Endodermal cell (in vitro differentiated cells): ENCODE data around the gene KIRREL3. TPM values are rescaled to one million over a fixed set of nuclear protein-coding genes. Genes with fewer than 3 reads are reported as not detected.

Experiments used
- DNase-seq: peaks from one replicate; pipeline ENCODE4 v3.0.0-alpha.2; 2017
- H3K27ac ChIP-seq: 2 replicates; pipeline ENCODE4 v1.5.1; 2013; ENCODE audit warnings: mild to moderate bottlenecking, low read depth, low read length, moderate library complexity
- H3K27me3 ChIP-seq: 2 replicates; pipeline ENCODE4 v1.6.1; 2013; ENCODE audit warnings: mild to moderate bottlenecking, low read length, moderate library complexity; ENCODE audit not compliant: insufficient read depth, control insufficient read depth, poor library complexity, severe bottlenecking
- H3K36me3 ChIP-seq: 2 replicates; pipeline ENCODE4 v1.7.0; 2013; ENCODE audit warnings: mild to moderate bottlenecking, low read length, moderate library complexity; ENCODE audit not compliant: control insufficient read depth, insufficient read depth
- H3K4me1 ChIP-seq: one replicate; pipeline ENCODE4 v1.7.0; 2013; ENCODE audit warnings: low read length; ENCODE audit not compliant: control insufficient read depth, insufficient read depth
- H3K4me3 ChIP-seq: 2 replicates; pipeline ENCODE4 v1.5.1; 2013; ENCODE audit warnings: mild to moderate bottlenecking, low read length, moderate library complexity
- H3K9ac ChIP-seq: 2 replicates; pipeline ENCODE4 v1.6.1; 2013; ENCODE audit warnings: mild to moderate bottlenecking, low read length, moderate library complexity; ENCODE audit not compliant: poor library complexity, severe bottlenecking; ENCODE audit errors: extremely low read depth
- H3K9me3 ChIP-seq: 2 replicates; pipeline ENCODE4 v1.6.1; 2013; ENCODE audit warnings: mild to moderate bottlenecking, low read length, moderate library complexity; ENCODE audit not compliant: control insufficient read depth
- H3K27ac Mint-ChIP-seq: 2 replicates; pipeline ENCODE4 v1.8.0; 2020; ENCODE audit warnings: mixed read lengths
- H3K27me3 Mint-ChIP-seq: 2 replicates; pipeline ENCODE4 v1.8.0; 2021; ENCODE audit warnings: mild to moderate bottlenecking, mixed read lengths; ENCODE audit not compliant: insufficient read depth
- H3K36me3 Mint-ChIP-seq: 2 replicates; pipeline ENCODE4 v1.8.0; 2020; ENCODE audit warnings: low read depth, mixed read lengths
- H3K4me1 Mint-ChIP-seq: 2 replicates; pipeline ENCODE4 v1.8.0; 2020; ENCODE audit warnings: mixed read lengths
- H3K4me3 Mint-ChIP-seq: 2 replicates; pipeline ENCODE4 v1.8.0; 2020; ENCODE audit warnings: mild to moderate bottlenecking, moderate library complexity, mixed read lengths
- H3K9me3 Mint-ChIP-seq: 2 replicates; pipeline ENCODE4 v1.8.0; 2020; ENCODE audit warnings: mild to moderate bottlenecking, mixed read lengths
- WGBS, 2 experiments: methylation state at CpG; one replicate each; pipeline versions ENCODE4 v1.1.5 to v1.1.7; 2013; ENCODE audit warnings: missing lambda C conversion rate in 2 of 2, mixed read lengths in 1 of 2; ENCODE audit not compliant: insufficient coverage in 1 of 2, insufficient read length in 1 of 2; 5-methylcytosine and 5-hydroxymethylcytosine counted together
- total RNA-seq, 2 donors: library from RNA; stranded (reverse); fragmentation: NEBNext Ultra II Directional in 1 of 2; extraction: Animal tissue kit (Norgen Biotek cat#: 25700) in 1 of 2; gene quantifications; 2 replicates in 1 of 2; 3 replicates in 1 of 2; pipeline ENCODE4 v1.2.1, GENCODE V29; 2021
- TF ChIP-seq, protein P1 (sequence below): fragments of 200-600 bp; sonication (generic); conservative IDR thresholded peaks from 2 replicates; pipeline ENCODE4 v1.5.0; 2021; ENCODE audit warnings: antibody characterized with exemption, mild to moderate bottlenecking

KIRREL3 gene
- total RNA-seq, 2 donors from 2014 or later: 1.1 to 1.4 TPM

DNA sequence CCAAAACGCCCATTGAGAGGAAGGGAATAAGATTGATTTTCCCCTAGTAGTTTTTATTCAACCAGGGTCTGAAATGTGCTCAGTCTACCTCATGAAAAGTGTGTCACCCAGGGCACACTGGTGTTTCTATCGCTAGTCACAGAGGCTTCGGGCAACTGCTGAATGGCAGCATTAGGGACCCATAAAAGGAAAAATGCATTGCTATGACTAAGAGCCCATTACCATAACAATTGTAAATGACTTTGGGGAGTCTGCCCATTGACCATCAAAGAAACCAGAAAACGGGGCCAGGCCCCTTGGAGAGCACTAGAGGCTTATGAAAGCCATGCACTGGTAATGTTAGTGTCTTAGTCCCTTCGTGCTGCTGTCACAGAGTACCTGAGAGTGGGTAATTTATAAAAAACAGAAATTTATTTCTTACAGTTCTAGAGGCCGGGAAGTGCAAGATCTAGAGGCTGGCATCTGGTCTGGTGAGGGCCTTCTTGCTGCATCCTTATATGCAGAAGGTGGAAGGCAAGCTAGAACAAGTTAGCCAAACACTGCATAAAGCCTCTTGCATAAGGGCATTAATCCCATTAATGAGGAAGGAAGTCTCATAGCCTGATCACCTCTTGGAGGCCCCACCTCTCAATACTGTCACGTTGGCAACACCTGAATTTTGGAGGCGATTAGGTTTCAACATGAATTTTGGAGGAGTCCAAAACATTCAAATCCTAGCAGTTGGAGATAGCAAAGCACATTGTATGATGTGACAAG is 338.4 kb downstream of the KIRREL3 start:
- Histone ChIP-seq H3K4me3 (no peak overlapping the region), H3K9ac (no peak overlapping the region), H3K27ac (no peak overlapping the region), H3K4me1 (no peaks in the 10 kb centered on the region), H3K36me3 (no peaks in the 10 kb centered on the region), H3K27me3 (no peaks in the 10 kb centered on the region), H3K9me3 (no peaks in the 10 kb centered on the region)
- Mint-ChIP-seq H3K4me1 (peaks cover 2% of the 10 kb centered on the region), H3K4me3 (no peak overlapping the region), H3K9me3 (no peaks in the 10 kb centered on the region), H3K27ac (no peak overlapping the region), H3K27me3 (peaks cover 13% of the 10 kb centered on the region), H3K36me3 (no peaks in the 10 kb centered on the region)
- WGBS, 2 experiments: 64 to 74% methylated on average over 3 to 8 of the region's 8 CpGs
- DNase-seq: no peak
- TF ChIP-seq, protein P1, sequence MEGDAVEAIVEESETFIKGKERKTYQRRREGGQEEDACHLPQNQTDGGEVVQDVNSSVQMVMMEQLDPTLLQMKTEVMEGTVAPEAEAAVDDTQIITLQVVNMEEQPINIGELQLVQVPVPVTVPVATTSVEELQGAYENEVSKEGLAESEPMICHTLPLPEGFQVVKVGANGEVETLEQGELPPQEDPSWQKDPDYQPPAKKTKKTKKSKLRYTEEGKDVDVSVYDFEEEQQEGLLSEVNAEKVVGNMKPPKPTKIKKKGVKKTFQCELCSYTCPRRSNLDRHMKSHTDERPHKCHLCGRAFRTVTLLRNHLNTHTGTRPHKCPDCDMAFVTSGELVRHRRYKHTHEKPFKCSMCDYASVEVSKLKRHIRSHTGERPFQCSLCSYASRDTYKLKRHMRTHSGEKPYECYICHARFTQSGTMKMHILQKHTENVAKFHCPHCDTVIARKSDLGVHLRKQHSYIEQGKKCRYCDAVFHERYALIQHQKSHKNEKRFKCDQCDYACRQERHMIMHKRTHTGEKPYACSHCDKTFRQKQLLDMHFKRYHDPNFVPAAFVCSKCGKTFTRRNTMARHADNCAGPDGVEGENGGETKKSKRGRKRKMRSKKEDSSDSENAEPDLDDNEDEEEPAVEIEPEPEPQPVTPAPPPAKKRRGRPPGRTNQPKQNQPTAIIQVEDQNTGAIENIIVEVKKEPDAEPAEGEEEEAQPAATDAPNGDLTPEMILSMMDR: no peak

GRCh38 chr11:126660761-126661425 is 339.7 kb downstream of the KIRREL3 start:
- H3K27ac ChIP-seq: no peak overlapping the region
- Mint-ChIP-seq H3K27me3 (peaks cover 13% of the 10 kb centered on the region), H3K4me1 (peaks cover 4% of the 10 kb centered on the region), H3K36me3 (no peaks in the 10 kb centered on the region), H3K9me3 (no peaks in the 10 kb centered on the region), H3K4me3 (no peak overlapping the region), H3K27ac (no peak overlapping the region)
- H3K9me3 ChIP-seq: no peaks in the 10 kb centered on the region
- no peaks in the 10 kb centered on the region for H3K36me3 ChIP-seq
- H3K4me1 ChIP-seq: peaks cover 2% of the 10 kb centered on the region
- H3K27me3 ChIP-seq: no peaks in the 10 kb centered on the region
- WGBS, 2 experiments: 94 to 100% methylated on average over 2 of the region's 2 CpGs
- TF ChIP-seq, protein P1: no peak
- H3K9ac ChIP-seq: no peak overlapping the region
- H3K4me3 ChIP-seq: no peak overlapping the region
- DNase-seq: no peak

DNA sequence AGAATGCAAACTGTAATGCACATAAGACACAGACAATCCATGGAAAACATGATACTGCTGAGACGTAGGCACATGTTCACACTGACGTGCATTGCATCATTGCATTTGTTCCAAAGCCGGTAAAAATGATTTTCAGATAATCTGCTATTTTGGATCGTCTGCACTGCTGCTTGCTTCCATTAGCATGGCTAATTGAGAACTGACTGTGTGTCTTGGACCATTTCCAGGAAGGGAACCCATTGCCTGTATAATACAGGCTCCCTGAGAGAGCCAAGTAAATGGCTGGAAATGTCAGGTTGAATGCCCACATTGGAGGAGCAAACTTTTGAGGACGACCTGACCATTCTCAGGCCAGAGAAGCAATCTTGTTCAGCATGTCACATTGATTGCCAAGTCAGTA is 340.2 kb downstream of the KIRREL3 start:
- Mint-ChIP-seq H3K9me3 (no peaks in the 10 kb centered on the region), H3K36me3 (no peaks in the 10 kb centered on the region), H3K4me3 (no peak overlapping the region), H3K27ac (no peak overlapping the region), H3K4me1 (peaks cover 10% of the 10 kb centered on the region), H3K27me3 (peaks cover 13% of the 10 kb centered on the region)
- H3K27ac ChIP-seq: no peak overlapping the region
- TF ChIP-seq, protein P1: no peak
- H3K36me3 ChIP-seq: no peaks in the 10 kb centered on the region
- 91 to 95% methylated on average over 5 of the region's 5 CpGs for WGBS, 2 experiments
- H3K27me3 ChIP-seq: no peaks in the 10 kb centered on the region
- no peaks in the 10 kb centered on the region for H3K9me3 ChIP-seq
- H3K4me3 ChIP-seq: no peak overlapping the region
- H3K9ac ChIP-seq: no peak overlapping the region
- no peak for DNase-seq
- peaks cover 8% of the 10 kb centered on the region for H3K4me1 ChIP-seq
